ENCODE data around the gene IKZF2. TPM values are rescaled to one million over a fixed set of nuclear protein-coding genes. Genes with fewer than 3 reads are reported as not detected.

IKZF2 gene
- total and polyA plus RNA-seq, 10 of the 15 experiments (the other 5 are each of a cell fraction or from before 2014, with no cell fraction given) = 15.2 to 266 (median 87.2) TPM

DNA sequence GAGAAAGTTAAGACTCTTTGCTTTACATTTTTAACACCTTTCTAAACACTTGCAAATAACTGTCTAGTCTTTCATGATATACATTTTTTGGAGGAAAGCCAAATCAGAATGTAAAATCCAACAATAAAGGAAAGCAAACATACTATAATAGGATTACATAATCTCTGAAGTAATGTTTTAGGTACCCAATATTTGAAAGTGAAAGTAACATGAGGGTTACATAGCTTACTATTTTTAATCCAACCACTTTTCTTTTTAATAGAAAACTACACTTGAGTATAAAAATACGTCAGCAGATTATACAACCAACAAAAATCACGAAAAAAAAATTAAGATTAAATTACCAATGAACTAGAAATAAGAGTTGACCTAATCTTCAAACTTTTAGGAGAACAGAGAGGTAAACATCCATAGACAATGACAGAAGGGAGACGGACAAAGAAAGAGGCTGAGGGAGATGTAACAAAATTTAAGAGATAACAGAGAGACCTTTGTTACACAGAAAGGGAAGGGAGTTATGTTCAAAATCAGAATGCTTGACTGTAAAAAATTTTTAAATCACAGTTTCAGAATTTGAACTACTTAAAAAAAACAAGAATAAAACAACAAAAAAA, 150.0 kb downstream of the IKZF2 start:
- POLR2A ChIA-PET = no interaction called here
- H3K4me1 ChIP-seq (ENCODE audit: control insufficient read depth, insufficient read depth, low read length) = peaks cover 26% of the 10 kb centered on the region; the same call in 1 of the 2 replicates
- in situ Hi-C loops (cut with MboI) = loop anchor here (25.0 kb wide), 1 partner anchor 1736 kb away; no protein-coding TSS in a partner anchor
- no peaks in the 10 kb centered on the region for H3K27me3 ChIP-seq (replicated peaks in 1 of 2; ENCODE audit: control insufficient read depth in 2 of 2, insufficient read depth in 2 of 2, low read length in 1 of 2)
- BruUV-seq (replicated peaks) = no TSS peak
- CTCF ChIA-PET = interaction anchor here (0.9 to 2.1 kb wide), 4 partner anchors 22 to 317 kb away, joined by 3 to 7 read pairs (median 4); no protein-coding TSS in a partner anchor
- no peak for TF ChIP-seq RBBP5 (conservative IDR thresholded peaks at IDR 0.05)
- TF ChIP-seq MEF2A (IDR thresholded peaks at IDR 0.05; ENCODE audit: insufficient read depth, low read depth, low read length) = peak; percentile 45; the same call in 1 of the 2 replicates
- TF ChIP-seq NFIC (IDR thresholded peaks at IDR 0.05; ENCODE audit: low read depth, low read length) = peak; percentile 53; the same call in 1 of the 2 replicates
- TF ChIP-seq EZH2 (IDR thresholded peaks at IDR 0.05; ENCODE audit: borderline replicate concordance, control insufficient read depth, low read depth, low read length) = no peak
- peak; percentile 46 for TF ChIP-seq E2F8 (IDR thresholded peaks at IDR 0.05; ENCODE audit: low read depth, partially characterized antibody)
- peak; percentile 89 for TF ChIP-seq ATF7 (IDR thresholded peaks at IDR 0.05; ENCODE audit: low read depth)
- TF ChIP-seq, protein P1, sequence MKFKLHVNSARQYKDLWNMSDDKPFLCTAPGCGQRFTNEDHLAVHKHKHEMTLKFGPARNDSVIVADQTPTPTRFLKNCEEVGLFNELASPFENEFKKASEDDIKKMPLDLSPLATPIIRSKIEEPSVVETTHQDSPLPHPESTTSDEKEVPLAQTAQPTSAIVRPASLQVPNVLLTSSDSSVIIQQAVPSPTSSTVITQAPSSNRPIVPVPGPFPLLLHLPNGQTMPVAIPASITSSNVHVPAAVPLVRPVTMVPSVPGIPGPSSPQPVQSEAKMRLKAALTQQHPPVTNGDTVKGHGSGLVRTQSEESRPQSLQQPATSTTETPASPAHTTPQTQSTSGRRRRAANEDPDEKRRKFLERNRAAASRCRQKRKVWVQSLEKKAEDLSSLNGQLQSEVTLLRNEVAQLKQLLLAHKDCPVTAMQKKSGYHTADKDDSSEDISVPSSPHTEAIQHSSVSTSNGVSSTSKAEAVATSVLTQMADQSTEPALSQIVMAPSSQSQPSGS (IDR thresholded peaks at IDR 0.05; ENCODE audit: low read length) = peak; percentile 64
- no peaks in the 10 kb centered on the region for H4K20me1 ChIP-seq (ENCODE audit: control insufficient read depth, insufficient read depth)
- ATAC-seq (peak; percentile 15), DNase-seq (ENCODE audit: low read depth, low spot score) (no peak), FAIRE-seq (no peak)
- RAD21 ChIA-PET (ENCODE audit: unreplicated experiment) = interaction anchor here (0.7 to 2.1 kb wide), 6 partner anchors 13 to 151 kb away, joined by 3 to 6 read pairs (median 4); partner anchors contain the start of gene IKZF2
- H3K27ac ChIP-seq (ENCODE audit: control insufficient read depth, insufficient read depth) = no peak overlapping the region; the same call in 1 of the 2 replicates
- peaks cover 42% of the 10 kb centered on the region for H3K79me2 ChIP-seq (ENCODE audit: control insufficient read depth, insufficient read depth, low read length)
- H3K36me3 ChIP-seq (ENCODE audit: control insufficient read depth in 2 of 2, insufficient read depth in 2 of 2, low read length in 1 of 2) = peaks cover 0 to 4% of the 10 kb centered on the region in 2 experiments; a peak in 1 of 4 replicates
- intact Hi-C loops (cut with micrococcal nuclease; ENCODE audit: unreplicated experiment) = no loop called here
- no peak overlapping the region for H3K9ac ChIP-seq (ENCODE audit: control insufficient read depth, insufficient read depth, low read length)
- no peak overlapping the region for H3K4me2 ChIP-seq (ENCODE audit: control insufficient read depth, insufficient read depth)
- WGBS (ENCODE audit: insufficient coverage, insufficient replicate concordance, low lambda C conversion rate, missing lambda C conversion rate) = 41% methylated on average over 3 of the region's 3 CpGs
- SMC1A ChIA-PET (ENCODE audit: uncharacterized antibody, unreplicated experiment) = interaction anchor here (0.9 to 3.1 kb wide), 9 partner anchors 8 to 148 kb away, joined by 3 to 13 read pairs (median 4); no protein-coding TSS in a partner anchor
- no peak overlapping the region for H2AFZ ChIP-seq (ENCODE audit: control insufficient read depth, low read depth, low read length)
- H3K9me3 ChIP-seq (replicated peaks; ENCODE audit: control insufficient read depth, insufficient read depth, low read length) = no peaks in the 10 kb centered on the region
- no peak overlapping the region for H3K4me3 ChIP-seq

Data from GM12878 (cell line).